ENCODE data around the gene ZNF785. TPM values are rescaled to one million over a fixed set of nuclear protein-coding genes. Genes with fewer than 3 reads are reported as not detected.

The ZNF785 gene
- total RNA-seq, 1 donor from 2014 or later, result 20.2 TPM

DNA sequence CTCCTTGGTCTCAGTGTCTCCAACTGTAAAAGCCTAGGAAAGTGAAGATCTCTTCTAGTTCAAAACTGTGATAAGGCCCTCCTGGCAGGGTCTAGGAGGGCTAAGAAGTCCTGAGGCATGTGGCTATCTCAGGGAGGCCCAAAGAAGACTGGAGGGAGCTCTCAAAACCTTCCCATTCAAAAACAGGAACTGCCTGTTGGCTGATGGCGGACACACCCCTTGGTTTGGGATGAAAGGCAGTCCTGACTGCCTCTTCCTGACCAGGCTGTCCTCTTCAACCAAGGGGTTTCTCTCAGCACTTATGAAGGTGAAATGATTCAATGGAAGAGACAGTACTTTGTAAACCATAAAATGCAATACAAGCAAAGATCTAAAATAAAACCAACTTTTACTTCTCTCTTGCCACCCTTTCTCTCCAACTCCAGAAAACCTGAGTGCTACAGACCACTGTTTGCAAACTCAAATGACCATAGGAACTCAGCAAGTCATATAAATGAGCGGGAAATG lies 32.1 kb downstream of the ZNF785 start:
- Mint-ChIP-seq H3K9me3 (ENCODE audit: low read depth) (no peaks in the 10 kb centered on the region), H3K36me3 (ENCODE audit: low read depth) (peaks cover 12% of the 10 kb centered on the region), H3K27me3 (ENCODE audit: low read depth) (no peaks in the 10 kb centered on the region), H3K4me1 (ENCODE audit: low read depth) (peaks cover 12% of the 10 kb centered on the region), H3K27ac (ENCODE audit: unreplicated experiment) (no peak overlapping the region), H3K4me3 (ENCODE audit: unreplicated experiment) (no peak overlapping the region)
- no peak for DNase-seq (ENCODE audit: low spot score)
- TF ChIP-seq CTCF (IDR thresholded peaks at IDR 0.05), result no peak

DNA sequence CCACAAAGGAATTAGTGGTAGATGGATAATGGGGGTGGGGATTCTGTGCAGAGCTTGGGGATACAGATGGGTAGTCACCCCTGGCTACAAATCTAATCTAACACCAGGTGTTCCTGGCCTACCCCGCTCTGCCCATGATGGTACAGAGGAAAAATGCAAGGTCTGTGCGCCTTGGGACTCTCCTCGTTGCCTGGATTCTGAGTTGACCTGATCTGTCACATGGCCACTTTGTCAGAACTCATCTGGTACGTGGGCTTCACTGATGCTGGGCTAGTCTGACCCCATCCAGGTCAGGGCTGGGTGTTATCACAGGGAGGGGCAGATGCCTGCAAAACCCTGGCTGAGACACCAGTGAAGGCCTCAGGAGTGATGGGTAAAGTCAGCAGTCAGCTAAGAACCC lies 32.5 kb downstream of the ZNF785 start:
- Mint-ChIP-seq H3K27ac (ENCODE audit: unreplicated experiment) (no peak overlapping the region), H3K9me3 (ENCODE audit: low read depth) (no peaks in the 10 kb centered on the region), H3K36me3 (ENCODE audit: low read depth) (peaks cover 12% of the 10 kb centered on the region), H3K27me3 (ENCODE audit: low read depth) (no peaks in the 10 kb centered on the region), H3K4me1 (ENCODE audit: low read depth) (peaks cover 12% of the 10 kb centered on the region), H3K4me3 (ENCODE audit: unreplicated experiment) (no peak overlapping the region)
- no peak for DNase-seq (ENCODE audit: low spot score)
- TF ChIP-seq CTCF (IDR thresholded peaks at IDR 0.05), result no peak

DNA sequence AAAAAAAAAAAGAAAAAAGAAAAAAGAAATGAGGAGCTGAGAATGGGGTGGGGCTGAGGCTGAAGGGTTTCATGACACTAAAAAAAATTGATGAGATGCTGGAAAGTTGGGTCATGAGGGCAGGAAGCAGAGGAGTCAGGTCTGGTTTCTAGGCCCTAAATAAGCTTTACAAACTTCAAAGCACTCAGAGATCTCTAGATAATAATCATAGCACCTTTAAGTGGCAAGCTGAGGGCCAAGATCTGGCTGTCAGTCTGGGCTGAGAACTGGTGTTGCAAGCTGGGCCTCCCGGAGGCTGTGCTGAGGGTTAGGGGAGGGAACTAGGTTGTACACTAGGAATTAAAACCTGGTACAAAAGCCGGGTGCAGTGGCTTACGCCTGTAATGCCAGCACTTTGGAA lies 33.7 kb downstream of the ZNF785 start:
- Mint-ChIP-seq H3K27me3 (ENCODE audit: low read depth) (no peaks in the 10 kb centered on the region), H3K4me3 (ENCODE audit: unreplicated experiment) (no peak overlapping the region), H3K36me3 (ENCODE audit: low read depth) (peaks cover 12% of the 10 kb centered on the region), H3K27ac (ENCODE audit: unreplicated experiment) (no peak overlapping the region), H3K9me3 (ENCODE audit: low read depth) (no peaks in the 10 kb centered on the region), H3K4me1 (ENCODE audit: low read depth) (peaks cover 8% of the 10 kb centered on the region)
- DNase-seq (ENCODE audit: low spot score), result no peak
- no peak for TF ChIP-seq CTCF (IDR thresholded peaks at IDR 0.05)

- peaks cover 4% of the 10 kb centered on the region for H3K36me3 Mint-ChIP-seq (ENCODE audit: low read depth)
- H3K4me1 Mint-ChIP-seq (ENCODE audit: low read depth), result peaks cover 3% of the 10 kb centered on the region
- DNase-seq (ENCODE audit: low spot score), result no peak
- no peaks in the 10 kb centered on the region for H3K9me3 Mint-ChIP-seq (ENCODE audit: low read depth)
- TF ChIP-seq CTCF (IDR thresholded peaks at IDR 0.05), result no peak
- no peak overlapping the region for H3K27ac Mint-ChIP-seq (ENCODE audit: unreplicated experiment)
- no peaks in the 10 kb centered on the region for H3K27me3 Mint-ChIP-seq (ENCODE audit: low read depth)
- H3K4me3 Mint-ChIP-seq (ENCODE audit: unreplicated experiment), result no peak overlapping the region
These were observed 36.9 kb downstream of the ZNF785 start for GRCh38 chr16:30548416-30549253.

- Mint-ChIP-seq H3K4me3 (ENCODE audit: unreplicated experiment) (no peak overlapping the region), H3K27ac (ENCODE audit: unreplicated experiment) (no peak overlapping the region), H3K36me3 (ENCODE audit: low read depth) (no peaks in the 10 kb centered on the region), H3K9me3 (ENCODE audit: low read depth) (no peaks in the 10 kb centered on the region), H3K27me3 (ENCODE audit: low read depth) (no peaks in the 10 kb centered on the region), H3K4me1 (ENCODE audit: low read depth) (peaks cover 3% of the 10 kb centered on the region)
- no peak for DNase-seq (ENCODE audit: low spot score)
- no peak for TF ChIP-seq CTCF (IDR thresholded peaks at IDR 0.05)
These were observed 39.4 kb downstream of the ZNF785 start for GRCh38 chr16:30546115-30546514.

Data from chondrocyte (in vitro differentiated cells).